ENCODE data around the gene PIM1. TPM values are rescaled to one million over a fixed set of nuclear protein-coding genes. Genes with fewer than 3 reads are reported as not detected.
A peak's percentile ranks its signal among the peaks of the same experiment; 100 is the strongest.

Gene PIM1
- total and polyA plus RNA-seq, 9 of the 15 experiments (the other 6 are each of a cell fraction or from before 2014, with no cell fraction given) = 19.0 to 789 (median 212) TPM

DNA sequence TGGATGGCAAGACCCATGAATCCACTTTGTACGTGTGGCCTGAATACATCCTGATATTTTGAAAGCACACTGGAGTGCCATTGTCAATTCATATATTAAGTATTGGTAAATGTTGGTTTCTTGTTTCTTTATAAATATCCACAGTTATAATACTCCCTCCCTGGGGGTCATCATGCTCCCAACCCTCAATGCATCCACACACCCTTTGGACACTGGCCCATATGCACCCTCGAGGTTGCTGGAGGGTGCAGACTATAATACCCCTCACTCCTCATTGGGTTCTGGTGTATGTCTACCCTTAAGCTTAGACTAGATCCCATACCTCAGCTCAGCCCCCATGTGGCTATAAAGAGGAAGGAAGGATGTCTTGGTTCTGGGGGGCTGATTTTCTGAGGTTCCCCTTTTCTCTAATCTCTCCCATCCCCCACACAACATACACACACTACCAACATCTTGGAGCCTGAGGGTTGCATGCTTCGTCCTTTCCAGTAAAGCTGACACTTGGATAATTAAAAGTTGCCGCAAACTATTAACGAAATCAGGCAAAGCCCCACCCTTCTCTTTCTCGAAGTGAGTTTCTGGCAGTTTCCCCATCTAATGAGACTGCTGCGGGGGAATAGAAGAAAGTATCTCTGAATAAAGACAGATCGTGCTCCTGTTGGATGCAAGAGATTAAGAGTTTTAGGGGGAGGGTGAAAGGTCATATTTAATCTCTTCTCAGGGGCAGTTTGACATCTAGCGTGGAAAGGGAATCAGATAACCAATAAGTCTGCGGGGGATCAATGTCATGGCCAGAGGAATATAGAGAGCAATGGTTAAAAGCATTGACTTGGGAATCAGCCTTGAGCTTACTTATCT, 7.4 kb downstream of the PIM1 start (continued):
- TF ChIP-seq, protein P1, sequence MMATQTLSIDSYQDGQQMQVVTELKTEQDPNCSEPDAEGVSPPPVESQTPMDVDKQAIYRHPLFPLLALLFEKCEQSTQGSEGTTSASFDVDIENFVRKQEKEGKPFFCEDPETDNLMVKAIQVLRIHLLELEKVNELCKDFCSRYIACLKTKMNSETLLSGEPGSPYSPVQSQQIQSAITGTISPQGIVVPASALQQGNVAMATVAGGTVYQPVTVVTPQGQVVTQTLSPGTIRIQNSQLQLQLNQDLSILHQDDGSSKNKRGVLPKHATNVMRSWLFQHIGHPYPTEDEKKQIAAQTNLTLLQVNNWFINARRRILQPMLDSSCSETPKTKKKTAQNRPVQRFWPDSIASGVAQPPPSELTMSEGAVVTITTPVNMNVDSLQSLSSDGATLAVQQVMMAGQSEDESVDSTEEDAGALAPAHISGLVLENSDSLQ (IDR thresholded peaks at IDR 0.05) = peak; percentile 40
- peak; percentile 38; the same call in 1 of the 2 replicates for TF ChIP-seq MAFK (IDR thresholded peaks at IDR 0.05; ENCODE audit: low read length)
- no peak for TF ChIP-seq CHCHD3 (CRISPR knock-in tag; IDR thresholded peaks at IDR 0.05)
- TF ChIP-seq LCOR (CRISPR knock-in tag; IDR thresholded peaks at IDR 0.05) = peak; percentile 33; the same call in 1 of the 2 replicates
- peak; percentile 71; the same call in 1 of the 2 replicates for TF ChIP-seq ZNF551 (CRISPR knock-in tag; IDR thresholded peaks at IDR 0.05)
- peak; percentile 76; the same call in 1 of the 2 replicates for TF ChIP-seq ETV5 (CRISPR knock-in tag; IDR thresholded peaks at IDR 0.05; ENCODE audit: low read depth)
- TF ChIP-seq, protein P2, sequence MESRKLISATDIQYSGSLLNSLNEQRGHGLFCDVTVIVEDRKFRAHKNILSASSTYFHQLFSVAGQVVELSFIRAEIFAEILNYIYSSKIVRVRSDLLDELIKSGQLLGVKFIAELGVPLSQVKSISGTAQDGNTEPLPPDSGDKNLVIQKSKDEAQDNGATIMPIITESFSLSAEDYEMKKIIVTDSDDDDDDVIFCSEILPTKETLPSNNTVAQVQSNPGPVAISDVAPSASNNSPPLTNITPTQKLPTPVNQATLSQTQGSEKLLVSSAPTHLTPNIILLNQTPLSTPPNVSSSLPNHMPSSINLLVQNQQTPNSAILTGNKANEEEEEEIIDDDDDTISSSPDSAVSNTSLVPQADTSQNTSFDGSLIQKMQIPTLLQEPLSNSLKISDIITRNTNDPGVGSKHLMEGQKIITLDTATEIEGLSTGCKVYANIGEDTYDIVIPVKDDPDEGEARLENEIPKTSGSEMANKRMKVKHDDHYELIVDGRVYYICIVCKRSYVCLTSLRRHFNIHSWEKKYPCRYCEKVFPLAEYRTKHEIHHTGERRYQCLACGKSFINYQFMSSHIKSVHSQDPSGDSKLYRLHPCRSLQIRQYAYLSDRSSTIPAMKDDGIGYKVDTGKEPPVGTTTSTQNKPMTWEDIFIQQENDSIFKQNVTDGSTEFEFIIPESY (CRISPR knock-in tag; IDR thresholded peaks at IDR 0.05) = 0 out of 2 replicates have a peak, but pooled peaks have one; percentile 5
- TF ChIP-seq ZNF79 (CRISPR knock-in tag; IDR thresholded peaks at IDR 0.05; ENCODE audit: low read depth) = no peak
- TF ChIP-seq, protein P3, sequence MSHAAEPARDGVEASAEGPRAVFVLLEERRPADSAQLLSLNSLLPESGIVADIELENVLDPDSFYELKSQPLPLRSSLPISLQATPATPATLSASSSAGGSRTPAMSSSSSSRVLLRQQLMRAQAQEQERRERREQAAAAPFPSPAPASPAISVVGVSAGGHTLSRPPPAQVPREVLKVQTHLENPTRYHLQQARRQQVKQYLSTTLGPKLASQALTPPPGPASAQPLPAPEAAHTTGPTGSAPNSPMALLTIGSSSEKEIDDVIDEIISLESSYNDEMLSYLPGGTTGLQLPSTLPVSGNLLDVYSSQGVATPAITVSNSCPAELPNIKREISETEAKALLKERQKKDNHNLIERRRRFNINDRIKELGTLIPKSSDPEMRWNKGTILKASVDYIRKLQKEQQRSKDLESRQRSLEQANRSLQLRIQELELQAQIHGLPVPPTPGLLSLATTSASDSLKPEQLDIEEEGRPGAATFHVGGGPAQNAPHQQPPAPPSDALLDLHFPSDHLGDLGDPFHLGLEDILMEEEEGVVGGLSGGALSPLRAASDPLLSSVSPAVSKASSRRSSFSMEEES (CRISPR knock-in tag; IDR thresholded peaks at IDR 0.05) = peak; percentile 6; the same call in 1 of the 2 replicates
- TF ChIP-seq KLF6 (CRISPR knock-in tag; IDR thresholded peaks at IDR 0.05; ENCODE audit: borderline replicate concordance) = peak; percentile 14; the same call in 1 of the 2 replicates
- TF ChIP-seq, protein P4, sequence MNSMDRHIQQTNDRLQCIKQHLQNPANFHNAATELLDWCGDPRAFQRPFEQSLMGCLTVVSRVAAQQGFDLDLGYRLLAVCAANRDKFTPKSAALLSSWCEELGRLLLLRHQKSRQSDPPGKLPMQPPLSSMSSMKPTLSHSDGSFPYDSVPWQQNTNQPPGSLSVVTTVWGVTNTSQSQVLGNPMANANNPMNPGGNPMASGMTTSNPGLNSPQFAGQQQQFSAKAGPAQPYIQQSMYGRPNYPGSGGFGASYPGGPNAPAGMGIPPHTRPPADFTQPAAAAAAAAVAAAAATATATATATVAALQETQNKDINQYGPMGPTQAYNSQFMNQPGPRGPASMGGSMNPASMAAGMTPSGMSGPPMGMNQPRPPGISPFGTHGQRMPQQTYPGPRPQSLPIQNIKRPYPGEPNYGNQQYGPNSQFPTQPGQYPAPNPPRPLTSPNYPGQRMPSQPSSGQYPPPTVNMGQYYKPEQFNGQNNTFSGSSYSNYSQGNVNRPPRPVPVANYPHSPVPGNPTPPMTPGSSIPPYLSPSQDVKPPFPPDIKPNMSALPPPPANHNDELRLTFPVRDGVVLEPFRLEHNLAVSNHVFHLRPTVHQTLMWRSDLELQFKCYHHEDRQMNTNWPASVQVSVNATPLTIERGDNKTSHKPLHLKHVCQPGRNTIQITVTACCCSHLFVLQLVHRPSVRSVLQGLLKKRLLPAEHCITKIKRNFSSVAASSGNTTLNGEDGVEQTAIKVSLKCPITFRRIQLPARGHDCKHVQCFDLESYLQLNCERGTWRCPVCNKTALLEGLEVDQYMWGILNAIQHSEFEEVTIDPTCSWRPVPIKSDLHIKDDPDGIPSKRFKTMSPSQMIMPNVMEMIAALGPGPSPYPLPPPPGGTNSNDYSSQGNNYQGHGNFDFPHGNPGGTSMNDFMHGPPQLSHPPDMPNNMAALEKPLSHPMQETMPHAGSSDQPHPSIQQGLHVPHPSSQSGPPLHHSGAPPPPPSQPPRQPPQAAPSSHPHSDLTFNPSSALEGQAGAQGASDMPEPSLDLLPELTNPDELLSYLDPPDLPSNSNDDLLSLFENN (IDR thresholded peaks at IDR 0.05; ENCODE audit: low read depth in 2 of 2, low read length in 2 of 2) = no peak
- no peak; the same call in 1 of the 2 replicates for TF ChIP-seq CAMTA2 (CRISPR knock-in tag; conservative IDR thresholded peaks at IDR 0.05)
